Measurements from ENCODE around the gene ARHGEF39.
"Not testable (repeated sequence)": the region's sequence is repeated elsewhere in the genome, so short reads cannot be mapped to it uniquely, and the experiment has no call there.

The ARHGEF39 gene

DNA sequence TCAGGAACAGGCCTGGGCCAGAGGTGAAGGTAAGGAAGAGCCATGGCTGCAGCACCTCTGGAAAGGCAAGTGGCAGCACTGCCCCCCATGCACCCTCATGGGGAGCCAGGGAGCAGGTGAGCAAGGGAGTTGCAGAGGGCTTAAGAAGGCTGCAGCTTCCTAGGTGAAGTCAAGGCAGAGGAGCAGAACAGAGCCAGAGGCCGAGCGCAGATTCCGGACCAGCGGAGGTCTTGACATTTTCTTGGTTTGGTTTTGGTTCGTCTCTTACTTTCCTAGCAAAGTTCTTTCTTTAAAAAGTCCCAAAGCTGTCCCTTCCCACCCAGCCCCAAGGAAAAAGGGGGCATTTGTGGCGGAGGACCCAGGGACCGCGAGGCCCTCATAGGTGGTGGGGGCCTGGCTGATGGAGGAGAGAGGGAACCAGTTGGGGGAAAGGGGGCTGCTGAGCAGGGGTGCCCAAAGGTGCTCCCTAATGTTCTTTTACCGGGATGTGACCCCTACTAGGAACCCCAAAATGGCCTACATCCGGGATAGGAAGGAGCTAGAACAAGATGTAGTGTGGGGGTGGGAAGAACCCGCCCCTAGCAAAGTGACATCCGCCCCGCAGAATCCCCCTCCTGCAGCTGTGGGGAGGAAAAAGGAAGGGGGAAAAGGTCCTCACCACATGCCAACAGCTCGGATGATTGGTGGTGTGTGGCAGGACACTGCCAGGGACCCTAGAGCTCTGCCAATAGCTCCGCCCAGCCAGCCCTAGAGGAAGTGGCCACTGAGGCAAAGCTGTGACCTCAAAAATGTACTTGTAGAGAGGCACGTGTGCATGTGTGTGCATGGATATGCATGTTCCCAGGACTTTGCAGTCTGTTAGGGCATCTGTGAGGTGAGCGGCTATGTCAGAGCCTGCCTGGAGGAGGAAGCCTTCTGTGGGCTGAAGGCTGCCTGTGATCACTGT is 45.9 kb downstream of the ARHGEF39 start:
- DNase-seq (ENCODE audit: low read depth, low spot score): no peak

- DNase-seq (ENCODE audit: low read depth, low spot score): no peak
Measured at GRCh38 chr9:35618325-35618727, 46.7 kb downstream of the ARHGEF39 start, which contains the start of gene CD72. TSS of gene CD72 (minus strand) at chr9:35618413. CDS start at chr9:35618303, 110 bp downstream.

- DNase-seq (ENCODE audit: low read depth, low spot score): no peak
Measured at GRCh38 chr9:35617548-35617947, 47.4 kb downstream of the ARHGEF39 start.

- no peak for DNase-seq (ENCODE audit: low read depth, low spot score)
Measured at GRCh38 chr9:35616681-35617459, 48.1 kb downstream of the ARHGEF39 start.

DNA sequence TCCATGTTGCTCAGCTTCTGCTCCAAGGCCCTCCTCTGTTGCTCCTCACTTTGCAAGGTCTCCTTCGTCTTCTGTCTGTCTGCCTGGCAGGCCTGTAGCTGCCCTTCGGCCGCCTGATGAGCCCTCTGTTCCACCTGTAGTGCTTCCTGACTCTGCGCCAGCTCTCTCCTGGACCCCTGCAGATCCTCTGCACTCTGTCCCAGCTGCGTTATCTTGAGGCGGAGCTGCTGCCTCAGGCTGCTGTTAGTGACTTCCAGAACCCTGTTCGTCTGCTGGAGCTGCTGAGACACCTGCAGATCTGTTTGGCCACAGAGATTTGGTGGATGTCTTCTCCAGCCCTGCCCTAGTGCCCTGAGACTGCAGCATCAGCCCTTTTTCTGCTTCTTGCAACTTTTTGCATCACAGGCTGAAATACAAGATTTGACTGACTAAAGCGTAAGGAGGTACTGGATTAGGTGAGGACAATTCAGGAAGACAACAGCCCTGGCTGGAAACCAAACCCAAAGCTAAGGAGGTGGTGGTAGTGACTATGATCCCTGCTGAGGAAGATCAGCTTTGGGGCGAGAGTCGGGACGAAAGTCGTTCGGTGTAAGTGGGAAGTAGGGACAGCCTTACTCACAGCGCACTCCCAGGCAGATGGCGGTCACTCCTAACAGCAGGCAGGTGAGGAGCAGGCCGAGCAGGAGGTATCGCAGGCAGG is 48.9 kb downstream of the ARHGEF39 start:
- no peak for DNase-seq (ENCODE audit: low read depth, low spot score)

- no peak for DNase-seq (ENCODE audit: low read depth, low spot score)
Measured at GRCh38 chr9:35612843-35613242, 52.2 kb downstream of the ARHGEF39 start.

DNA sequence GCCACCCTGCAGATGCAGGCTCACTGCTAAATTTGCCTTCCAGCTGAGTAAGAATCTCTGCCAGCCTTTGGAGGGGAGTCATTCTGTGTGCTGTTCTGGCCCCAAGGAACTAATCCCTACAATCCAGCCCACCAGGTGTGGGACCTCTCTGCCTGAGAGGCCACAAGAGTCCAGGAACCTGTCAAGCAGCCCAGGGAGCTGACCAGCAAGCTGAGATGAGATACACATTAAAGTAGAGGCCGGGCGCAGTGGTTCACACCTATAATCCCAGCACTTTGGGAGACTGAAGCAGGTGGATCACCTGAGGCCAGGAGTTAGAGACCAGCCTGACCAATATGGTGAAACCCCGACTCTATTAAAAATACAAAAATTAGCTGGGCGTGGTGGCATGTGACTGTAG is 52.9 kb downstream of the ARHGEF39 start:
- DNase-seq (ENCODE audit: low read depth, low spot score): not testable (repeated sequence)

DNA sequence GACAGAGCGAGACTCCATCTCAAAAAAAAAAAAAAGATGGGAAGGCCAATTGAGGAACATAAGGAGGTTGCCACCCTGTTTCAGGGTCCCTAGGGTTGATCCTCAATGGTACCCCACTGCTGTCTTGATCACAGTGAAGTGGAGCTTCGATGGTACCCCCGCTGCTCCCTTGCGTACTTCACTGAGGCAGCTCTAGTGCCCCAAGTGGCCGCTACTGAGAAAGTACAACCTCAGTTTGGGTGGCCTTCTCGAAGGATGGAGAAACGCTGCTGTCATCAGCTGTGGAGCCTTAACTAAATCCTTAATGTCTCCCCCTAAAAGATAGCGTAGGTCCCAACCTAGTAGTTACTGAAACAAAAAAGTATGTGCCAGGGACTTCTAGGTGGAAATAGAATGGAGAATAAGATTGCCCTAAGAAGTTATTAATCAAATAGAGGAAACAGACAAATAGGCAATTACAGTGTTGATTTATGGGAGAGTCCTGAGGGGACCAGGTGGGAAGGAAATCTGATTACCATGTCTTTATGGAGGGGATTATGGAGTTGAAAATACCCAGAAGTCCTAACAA is 53.7 kb downstream of the ARHGEF39 start:
- DNase-seq (ENCODE audit: low read depth, low spot score): no peak

- DNase-seq (ENCODE audit: low read depth, low spot score): no peak
Measured at GRCh38 chr9:35609820-35610163, 55.2 kb downstream of the ARHGEF39 start.

Data from activated naive CD8-positive, alpha-beta T cell treated with anti-CD3 and anti-CD28 coated beads, Interleukin-2, amount 50 U/mL, for 16 hours (primary cell).